ENCODE measurements around the gene FCGR3A.
"Not testable (repeated sequence)": the region's sequence is repeated elsewhere in the genome, so short reads cannot be mapped to it uniquely, and the experiment has no call there.

Gene FCGR3A

DNA sequence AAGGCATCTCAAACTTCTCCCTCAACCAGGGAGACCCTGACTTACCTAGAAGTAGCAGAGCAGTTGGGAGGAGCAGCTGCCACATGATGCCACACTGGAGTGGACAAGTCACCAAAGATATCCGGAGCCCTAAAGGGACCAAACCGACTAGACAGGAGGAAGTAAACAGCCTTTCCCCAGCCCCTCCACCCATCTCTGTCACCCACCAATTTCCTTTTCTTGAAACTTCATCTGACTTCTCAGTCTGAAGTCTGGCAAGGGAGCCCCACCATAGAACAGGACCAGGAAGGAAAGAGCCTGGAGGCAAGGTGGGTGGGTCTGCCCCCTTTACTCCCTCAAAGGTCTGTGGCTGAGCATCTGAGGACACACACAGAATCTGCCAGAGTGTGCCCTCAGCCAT is at the start of gene FCGR3A:
Gene FCGR3A, minus strand, starts transcription at position 167 of the 400 bp plus-strand sequence. Its CDS starts 82 bp downstream, at position 85.
- ChIA-PET CTCF (no interaction called here), POLR2A (no interaction called here)
- no peak for DNase-seq (ENCODE audit: extremely low spot score)
- TF ChIP-seq, protein P1, sequence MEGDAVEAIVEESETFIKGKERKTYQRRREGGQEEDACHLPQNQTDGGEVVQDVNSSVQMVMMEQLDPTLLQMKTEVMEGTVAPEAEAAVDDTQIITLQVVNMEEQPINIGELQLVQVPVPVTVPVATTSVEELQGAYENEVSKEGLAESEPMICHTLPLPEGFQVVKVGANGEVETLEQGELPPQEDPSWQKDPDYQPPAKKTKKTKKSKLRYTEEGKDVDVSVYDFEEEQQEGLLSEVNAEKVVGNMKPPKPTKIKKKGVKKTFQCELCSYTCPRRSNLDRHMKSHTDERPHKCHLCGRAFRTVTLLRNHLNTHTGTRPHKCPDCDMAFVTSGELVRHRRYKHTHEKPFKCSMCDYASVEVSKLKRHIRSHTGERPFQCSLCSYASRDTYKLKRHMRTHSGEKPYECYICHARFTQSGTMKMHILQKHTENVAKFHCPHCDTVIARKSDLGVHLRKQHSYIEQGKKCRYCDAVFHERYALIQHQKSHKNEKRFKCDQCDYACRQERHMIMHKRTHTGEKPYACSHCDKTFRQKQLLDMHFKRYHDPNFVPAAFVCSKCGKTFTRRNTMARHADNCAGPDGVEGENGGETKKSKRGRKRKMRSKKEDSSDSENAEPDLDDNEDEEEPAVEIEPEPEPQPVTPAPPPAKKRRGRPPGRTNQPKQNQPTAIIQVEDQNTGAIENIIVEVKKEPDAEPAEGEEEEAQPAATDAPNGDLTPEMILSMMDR (IDR thresholded peaks at IDR 0.05; ENCODE audit: control extremely low read depth, extremely low read depth, low read depth, missing control alignments), result no peak

DNA sequence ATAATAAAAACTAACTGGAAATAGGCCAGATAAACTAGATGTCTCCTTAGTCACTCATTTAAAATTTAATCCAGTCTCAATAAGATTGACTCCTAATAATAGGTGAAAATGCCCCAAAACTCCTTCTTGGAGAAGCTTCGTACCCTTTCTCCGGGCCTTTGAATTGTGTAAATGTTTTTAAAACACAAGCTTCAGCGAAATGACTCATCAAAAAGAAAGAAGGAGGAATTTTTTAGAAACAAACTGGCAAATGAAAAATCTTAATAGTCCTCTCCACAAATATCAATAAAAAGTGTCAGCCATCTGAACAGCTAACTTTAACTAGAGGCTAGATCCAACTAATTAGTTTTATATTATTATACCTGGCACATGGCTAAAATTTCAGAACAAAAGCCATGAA is 47.5 kb upstream of the FCGR3A start:
- POLR2A ChIA-PET; CTCF ChIA-PET; DNase-seq (ENCODE audit: extremely low spot score): not testable (repeated sequence)

DNA sequence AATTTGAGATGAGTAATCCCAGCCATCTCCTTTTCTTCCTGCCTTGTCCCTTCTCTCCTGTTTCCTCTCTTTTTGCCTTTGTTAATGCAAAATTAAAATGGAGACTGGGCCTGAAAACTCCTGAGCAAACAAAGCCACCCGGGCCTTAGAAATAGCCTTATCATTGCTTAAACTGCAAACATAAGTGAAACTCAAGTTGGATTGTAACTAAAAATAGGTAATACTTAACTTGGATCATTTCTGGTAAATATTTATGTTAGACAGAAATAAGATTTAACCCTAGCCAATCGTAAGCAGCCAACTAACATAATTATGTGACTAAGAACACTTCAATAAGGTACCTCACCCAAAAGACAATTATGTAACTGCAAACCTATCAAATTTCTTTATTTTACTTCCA is 46.0 kb upstream of the FCGR3A start:
- CTCF ChIA-PET; DNase-seq (ENCODE audit: extremely low spot score): not testable (repeated sequence)

DNA sequence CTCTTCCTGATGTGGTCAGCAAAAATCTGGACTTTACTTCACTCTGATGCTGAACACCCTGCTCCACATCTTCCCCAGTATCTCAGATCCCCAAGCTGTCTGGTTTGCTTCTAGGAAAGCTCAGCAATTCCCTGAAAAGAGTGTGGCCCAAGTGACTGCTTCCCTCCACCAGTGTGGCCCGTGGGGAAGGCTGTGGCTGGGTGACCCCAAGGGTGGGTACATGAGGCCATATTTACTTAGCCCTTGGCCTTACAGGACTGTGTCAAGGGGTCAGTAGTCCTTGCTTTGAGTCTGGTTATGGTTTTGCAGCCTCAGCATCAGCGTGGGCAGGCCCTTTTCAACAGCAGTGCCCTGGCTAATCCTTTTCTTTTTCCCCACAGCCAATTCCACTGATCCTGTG is 45.6 kb upstream of the FCGR3A start:
- DNase-seq (ENCODE audit: extremely low spot score); CTCF ChIA-PET; POLR2A ChIA-PET: not testable (repeated sequence)

More for the DNA sequence above, 46.0 kb upstream of the FCGR3A start:
- POLR2A ChIA-PET, result not testable (repeated sequence)

DNA sequence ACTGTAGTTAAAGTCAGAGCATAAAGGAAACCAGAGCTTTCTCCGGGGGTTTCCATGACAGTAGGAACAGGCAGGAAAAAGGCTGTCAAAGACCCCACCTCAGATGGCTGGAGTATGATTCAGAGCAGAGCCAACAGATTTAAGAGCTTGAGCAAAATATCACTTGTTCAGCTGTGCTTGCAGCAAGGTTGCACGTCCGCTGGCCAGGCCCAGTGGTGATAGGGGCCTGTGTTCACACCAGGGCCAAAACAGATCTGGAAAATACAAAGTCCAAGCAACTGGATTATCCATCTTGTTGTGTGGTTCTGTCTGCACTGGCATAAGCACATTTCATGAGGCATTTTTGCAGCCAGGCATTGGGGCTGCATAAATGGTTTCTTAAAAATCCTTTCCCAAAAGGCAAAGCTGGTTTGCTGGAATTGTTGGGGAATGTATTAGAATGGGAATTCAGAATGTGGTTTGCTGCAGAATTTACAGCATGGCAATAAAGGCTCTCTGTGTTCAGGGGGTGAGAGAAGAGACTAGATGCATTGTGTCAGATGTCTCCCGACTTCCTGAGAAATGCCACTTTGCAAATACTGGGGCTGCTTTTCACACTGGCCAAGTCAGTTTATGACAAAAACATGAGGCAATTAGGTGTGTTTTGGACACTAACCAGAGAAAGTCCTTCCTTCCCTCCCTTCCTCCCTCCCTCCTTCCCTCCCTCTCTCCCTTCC is 44.8 kb upstream of the FCGR3A start:
- DNase-seq (ENCODE audit: extremely low spot score); POLR2A ChIA-PET; CTCF ChIA-PET: not testable (repeated sequence)

DNA sequence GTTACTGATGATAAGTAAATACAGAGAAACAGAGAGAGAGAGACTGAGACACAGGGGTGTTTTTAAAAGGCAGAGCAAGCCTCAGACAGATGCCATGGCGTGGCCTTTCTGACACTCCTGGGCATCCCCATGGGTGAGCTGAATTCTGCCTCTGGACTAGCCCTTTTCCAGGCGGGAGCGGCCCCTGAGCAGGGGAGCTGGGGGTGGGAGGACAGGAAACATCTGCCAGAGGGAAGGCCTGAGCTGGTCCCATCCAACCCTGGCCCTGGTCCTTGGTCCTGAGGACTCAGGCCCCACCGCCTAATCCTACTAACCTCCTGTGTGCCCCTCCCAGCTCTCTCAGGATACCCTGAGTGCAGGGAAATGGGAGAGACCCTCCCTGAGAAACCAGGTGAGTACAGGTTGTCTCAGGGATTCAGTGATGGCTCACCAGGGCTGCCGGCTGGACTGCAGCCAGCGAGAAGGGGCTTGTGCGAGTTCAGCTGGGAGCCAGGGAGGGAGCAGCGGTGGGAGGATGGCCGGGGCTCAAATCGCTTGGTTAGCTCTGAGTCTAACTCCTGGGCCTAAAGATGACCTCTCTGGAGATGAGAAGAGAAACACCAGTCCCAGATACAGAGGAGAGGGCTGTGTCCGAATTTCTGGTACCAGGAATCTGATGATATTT is 43.6 kb upstream of the FCGR3A start:
- POLR2A ChIA-PET; CTCF ChIA-PET; DNase-seq (ENCODE audit: extremely low spot score): not testable (repeated sequence)

DNA sequence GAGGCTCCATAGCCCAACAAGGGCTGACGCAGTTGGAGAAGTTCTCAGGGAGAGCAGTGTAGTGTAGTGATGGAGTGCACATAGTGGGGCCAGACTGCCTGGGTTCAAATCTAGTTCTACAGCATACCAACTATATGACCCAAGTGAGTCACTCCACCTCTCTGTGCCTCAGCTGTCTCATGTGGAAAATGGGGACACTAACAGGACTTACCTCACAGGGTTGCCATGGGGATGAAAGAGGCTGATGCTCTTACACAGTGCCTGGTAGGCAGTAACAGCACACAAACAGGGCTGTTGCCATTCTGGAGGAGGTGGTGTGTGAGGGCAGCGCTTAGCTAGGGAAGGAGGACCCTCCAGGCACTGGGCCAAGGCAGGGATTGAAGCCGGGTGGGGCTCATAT is 43.0 kb upstream of the FCGR3A start:
- CTCF ChIA-PET, result not testable (repeated sequence)

DNA sequence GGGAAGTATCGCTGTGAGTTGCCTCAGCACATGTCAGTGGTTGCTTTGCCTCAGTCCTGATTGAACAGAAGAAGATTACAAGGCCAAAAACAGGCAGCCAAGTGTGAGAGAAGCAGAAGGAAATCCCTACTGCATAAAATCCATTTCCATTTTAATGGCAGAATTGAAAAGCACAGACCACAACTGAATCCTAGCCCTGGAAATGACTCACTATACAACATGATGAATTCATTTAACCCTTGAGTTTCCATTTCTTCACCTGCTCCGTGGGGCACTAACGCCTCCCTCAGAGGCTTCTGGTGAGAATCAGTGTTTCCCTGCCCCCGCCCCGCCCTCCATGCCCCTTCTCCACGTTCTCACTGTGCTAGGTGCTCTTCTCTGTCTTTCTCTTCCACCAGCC is 40.3 kb upstream of the FCGR3A start:
- CTCF ChIA-PET; POLR2A ChIA-PET; DNase-seq (ENCODE audit: extremely low spot score): not testable (repeated sequence)

More for the DNA sequence above, 43.0 kb upstream of the FCGR3A start:
- DNase-seq (ENCODE audit: extremely low spot score); POLR2A ChIA-PET: not testable (repeated sequence)

DNA sequence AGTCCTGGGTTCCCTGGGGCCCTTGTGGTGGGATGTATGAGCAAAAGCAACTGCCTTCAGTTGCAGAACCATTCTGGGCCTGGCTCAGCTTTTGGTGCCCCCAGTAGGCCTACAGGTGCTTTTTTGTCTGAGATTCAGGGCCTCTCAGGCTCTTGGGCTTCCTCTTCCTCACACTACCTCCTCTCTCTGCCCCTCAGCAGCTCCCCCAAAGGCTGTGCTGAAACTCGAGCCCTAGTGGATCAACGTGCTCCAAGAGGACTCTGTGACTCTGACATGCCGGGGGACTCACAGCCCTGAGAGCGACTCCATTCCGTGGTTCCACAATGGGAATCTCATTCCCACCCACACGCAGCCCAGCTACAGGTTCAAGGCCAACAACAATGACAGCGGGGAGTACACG is 39.7 kb upstream of the FCGR3A start:
- POLR2A ChIA-PET; CTCF ChIA-PET; DNase-seq (ENCODE audit: extremely low spot score): not testable (repeated sequence)

DNA sequence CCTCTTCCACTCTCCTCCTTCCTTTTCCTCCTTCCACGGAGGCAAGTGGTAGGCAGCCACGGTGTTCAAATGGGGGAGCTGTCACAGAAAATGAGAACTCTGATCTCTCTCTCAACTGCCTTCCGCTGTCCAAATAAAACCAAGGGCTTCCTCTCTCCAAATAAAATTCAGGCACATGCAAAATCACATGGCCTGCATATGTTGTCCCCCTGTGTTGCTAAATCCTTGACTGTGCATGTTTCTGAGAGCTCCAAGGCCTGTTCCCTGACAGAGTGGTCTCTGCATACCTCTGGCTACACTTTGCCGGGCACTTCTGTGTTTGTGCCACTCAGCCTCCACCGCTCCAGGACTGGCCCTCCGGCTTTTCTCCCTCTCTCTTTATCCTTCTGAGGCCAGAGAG is 39.0 kb upstream of the FCGR3A start:
- CTCF ChIA-PET; DNase-seq (ENCODE audit: extremely low spot score); POLR2A ChIA-PET: not testable (repeated sequence)

DNA sequence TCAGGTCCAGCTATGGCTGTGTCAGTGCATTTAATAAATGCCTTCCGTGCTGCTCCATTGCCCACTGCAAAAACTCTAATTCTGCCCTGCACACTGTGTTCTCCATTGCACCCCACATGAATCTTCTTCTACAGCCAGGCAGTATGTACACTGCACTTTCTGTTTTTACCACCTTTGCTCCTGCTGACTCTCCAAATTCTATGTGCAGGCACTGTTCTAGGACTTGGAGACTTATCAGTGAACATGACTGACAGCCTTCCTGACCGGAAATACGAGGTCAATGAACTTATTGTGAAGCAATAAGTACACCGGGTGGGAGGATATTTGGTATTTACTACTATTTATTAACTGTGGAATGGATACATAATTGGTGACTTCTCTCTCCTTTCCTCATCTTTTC is 33.3 kb upstream of the FCGR3A start:
- DNase-seq (ENCODE audit: extremely low spot score); POLR2A ChIA-PET; CTCF ChIA-PET: not testable (repeated sequence)

DNA sequence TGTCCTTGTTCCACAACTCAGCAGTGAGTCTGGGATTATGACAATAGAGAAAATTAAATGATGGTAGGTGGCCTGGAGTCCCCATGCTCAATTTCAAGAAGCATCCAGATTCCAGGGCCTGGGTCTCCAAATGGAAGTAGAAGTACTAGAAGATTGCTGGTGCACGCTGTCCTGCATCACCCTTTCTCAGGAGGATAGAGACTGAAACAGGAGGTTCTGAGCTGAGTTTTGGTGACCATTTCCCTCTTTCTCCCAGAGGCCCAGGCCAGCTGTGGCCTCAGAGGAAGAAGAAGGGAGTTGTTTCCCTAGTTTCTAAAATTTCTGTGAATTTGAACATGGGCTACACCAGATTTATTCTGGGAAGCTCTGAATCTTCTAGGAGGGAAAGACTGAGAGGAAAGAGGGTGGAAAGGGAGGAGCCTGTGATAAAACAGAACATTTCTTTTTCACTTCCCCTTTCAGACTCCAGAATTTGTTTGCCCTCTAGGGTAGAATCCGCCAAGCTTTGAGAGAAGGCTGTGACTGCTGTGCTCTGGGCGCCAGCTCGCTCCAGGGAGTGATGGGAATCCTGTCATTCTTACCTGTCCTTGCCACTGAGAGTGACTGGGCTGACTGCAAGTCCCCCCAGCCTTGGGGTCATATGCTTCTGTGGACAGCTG is 31.4 kb upstream of the FCGR3A start:
- DNase-seq (ENCODE audit: extremely low spot score); CTCF ChIA-PET; POLR2A ChIA-PET: not testable (repeated sequence)

DNA sequence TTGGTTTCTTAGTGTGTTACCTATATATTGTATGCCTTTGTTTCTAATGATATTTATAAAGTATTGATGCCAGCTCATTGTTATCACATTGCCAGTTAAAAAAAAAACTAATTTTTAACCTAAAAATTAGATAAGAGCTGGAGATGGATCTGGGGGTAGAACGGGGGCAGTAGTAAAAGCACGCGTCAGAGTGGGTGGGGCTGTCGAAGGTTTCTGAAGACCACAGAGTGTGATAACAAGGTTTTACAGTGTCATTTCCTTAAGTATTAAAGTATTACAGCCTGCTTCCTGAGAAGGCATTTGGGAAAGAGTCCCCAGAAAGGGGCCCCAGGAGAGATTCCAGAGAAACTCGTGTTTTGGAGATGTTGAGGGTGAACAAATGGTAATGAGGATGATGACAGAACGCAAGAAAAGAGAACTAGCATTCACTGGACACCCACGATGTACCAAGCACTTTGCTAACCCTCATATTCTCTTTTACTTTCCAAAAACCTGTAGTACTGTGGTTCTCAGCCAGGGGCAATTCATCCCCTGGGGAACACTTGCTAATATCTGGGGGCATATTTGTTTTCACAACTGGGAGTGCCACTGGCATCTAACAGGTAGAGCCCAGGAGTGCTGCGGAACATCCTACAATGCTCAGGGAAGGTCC is 30.4 kb upstream of the FCGR3A start:
- POLR2A ChIA-PET; CTCF ChIA-PET; DNase-seq (ENCODE audit: extremely low spot score): not testable (repeated sequence)

DNA sequence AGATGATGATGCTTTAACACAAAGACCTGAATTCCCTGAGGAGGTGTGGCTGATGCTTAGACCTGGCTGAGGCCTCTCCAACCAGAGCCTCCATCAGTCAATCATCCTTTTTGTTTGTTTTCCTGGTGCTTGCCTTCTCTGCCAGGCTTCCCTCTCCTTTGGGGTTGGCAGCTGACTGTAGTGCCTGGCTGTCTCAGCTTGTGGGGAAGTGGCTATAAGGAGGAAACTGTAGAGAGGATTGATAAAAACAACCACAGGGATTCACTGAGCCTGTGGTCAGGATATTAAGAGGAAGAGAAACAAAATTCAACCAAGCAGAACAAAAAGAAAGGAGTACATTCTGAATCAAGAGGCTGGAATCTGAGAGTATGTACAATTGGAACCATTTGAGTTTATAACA is 27.1 kb upstream of the FCGR3A start:
- POLR2A ChIA-PET; CTCF ChIA-PET; DNase-seq (ENCODE audit: extremely low spot score): not testable (repeated sequence)

DNA sequence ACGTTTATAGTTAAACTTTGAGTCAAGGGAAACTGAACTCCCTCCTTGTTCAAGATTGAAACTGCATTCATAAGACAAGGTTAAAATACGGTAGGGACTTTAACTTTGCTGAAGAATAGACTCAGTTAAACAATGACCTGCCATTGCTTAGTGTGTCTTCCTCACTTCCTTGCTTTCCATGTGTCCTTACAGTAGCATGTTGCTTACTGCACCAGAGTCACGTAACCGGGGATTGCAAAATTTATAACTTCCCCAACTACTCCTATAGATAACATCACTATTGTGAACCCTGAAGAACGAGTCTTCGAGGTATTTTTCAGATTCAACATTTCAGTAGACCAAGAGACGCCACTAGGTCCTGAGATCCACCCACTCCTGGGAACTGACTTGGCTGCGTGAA is 22.1 kb upstream of the FCGR3A start:
- POLR2A ChIA-PET; CTCF ChIA-PET; DNase-seq (ENCODE audit: extremely low spot score): not testable (repeated sequence)

DNA sequence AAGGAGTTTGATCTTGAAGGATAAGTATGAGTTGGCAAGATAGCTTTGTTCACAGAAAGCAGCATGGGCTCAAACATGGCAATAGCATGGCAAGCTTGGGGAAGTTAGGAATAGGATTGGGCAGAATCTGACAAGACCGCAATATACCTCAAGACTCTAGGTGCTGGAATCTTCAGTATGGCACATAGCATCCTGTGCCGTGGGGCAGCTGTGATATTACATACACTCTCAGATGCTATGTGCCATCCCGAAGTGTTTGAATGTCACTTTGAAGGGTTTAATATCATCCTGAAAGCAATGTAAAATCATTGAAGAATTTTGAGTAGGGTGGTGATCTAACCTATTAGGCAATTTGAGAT is 17.0 kb upstream of the FCGR3A start:
- DNase-seq (ENCODE audit: extremely low spot score); POLR2A ChIA-PET: not testable (repeated sequence)
- CTCF ChIA-PET, result interaction anchor here (0.8 kb wide), 1 partner anchor 71 kb away, joined by 3 read pairs; no protein-coding TSS in a partner anchor

DNA sequence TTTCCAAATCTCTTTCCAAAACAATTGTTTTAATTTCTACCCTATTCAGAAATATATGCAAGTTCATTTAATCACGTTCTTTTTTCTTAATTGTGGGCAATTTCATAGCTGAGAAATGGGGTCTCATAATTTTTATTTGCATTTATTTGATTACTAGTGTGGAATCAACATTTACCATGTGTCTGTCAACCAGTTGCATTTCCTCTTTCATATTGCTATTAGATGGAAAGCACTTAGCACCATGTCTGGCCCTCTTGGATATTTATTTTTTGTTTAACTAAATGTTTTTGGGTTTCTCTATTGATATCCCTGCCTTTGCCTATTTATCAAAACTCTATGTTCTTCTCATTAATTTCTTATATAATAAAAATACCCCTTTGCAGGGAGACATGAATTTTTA is 13.9 kb upstream of the FCGR3A start:
- CTCF ChIA-PET; DNase-seq (ENCODE audit: extremely low spot score); POLR2A ChIA-PET: not testable (repeated sequence)
